Neuronal stem cell (in vitro differentiated cells): ENCODE measurements around the gene SSH3.

Experiments
- DNase-seq: peaks from one replicate; pipeline ENCODE4 v3.0.0-alpha.2; 2013; ENCODE audit warnings: low spot score
- H2AFZ ChIP-seq: one replicate; pipeline ENCODE4 v1.6.1; 2013; ENCODE audit warnings: mild to moderate bottlenecking, low read length, inconsistent platforms
- H2AK5ac ChIP-seq: 2 replicates; pipeline ENCODE4 v1.6.1; 2013; ENCODE audit warnings: low read depth, mild to moderate bottlenecking, inconsistent platforms, low read length, moderate library complexity, mixed read lengths
- H2BK120ac ChIP-seq: 2 replicates; pipeline ENCODE4 v1.6.1; 2013; ENCODE audit warnings: low read depth, mild to moderate bottlenecking, inconsistent platforms, low read length, moderate library complexity, mixed read lengths
- H2BK12ac ChIP-seq: one replicate; pipeline ENCODE4 v1.6.1; 2013; ENCODE audit warnings: low read length, inconsistent platforms
- H2BK15ac ChIP-seq: 2 replicates; pipeline ENCODE4 v1.6.1; 2013; ENCODE audit warnings: mild to moderate bottlenecking, low read length, inconsistent platforms, mixed read lengths
- H2BK5ac ChIP-seq: one replicate; pipeline ENCODE4 v1.6.1; 2013; ENCODE audit warnings: inconsistent platforms, mild to moderate bottlenecking, low read length, moderate library complexity
- H3K14ac ChIP-seq: one replicate; pipeline ENCODE4 v1.6.1; 2013; ENCODE audit warnings: low read length, inconsistent platforms
- H3K18ac ChIP-seq: 2 replicates; pipeline ENCODE4 v1.6.1; 2013; ENCODE audit warnings: low read length, inconsistent platforms
- H3K23ac ChIP-seq: 2 replicates; pipeline ENCODE4 v1.6.1; 2013; ENCODE audit warnings: low read depth, mild to moderate bottlenecking, mixed read lengths, low read length, inconsistent platforms; ENCODE audit not compliant: poor library complexity
- H3K27ac ChIP-seq: replicated peaks from 3 replicates; pipeline ENCODE4 v1.5.1; 2013; ENCODE audit warnings: low read length, inconsistent platforms
- H3K27me3 ChIP-seq, 3 experiments: 2 replicates each; pipeline ENCODE4 v1.6.1; 2013; ENCODE audit warnings: low read length in 3 of 3, mild to moderate bottlenecking in 2 of 3, inconsistent platforms in 1 of 3, low read depth in 1 of 3, mixed read lengths in 1 of 3, moderate library complexity in 1 of 3; ENCODE audit not compliant: control insufficient read depth in 3 of 3, insufficient read depth in 3 of 3
- H3K36me3 ChIP-seq, 2 donors: replicated peaks in 1 of 2; 2 replicates each; pipeline ENCODE4 v1.6.1; 2013; ENCODE audit warnings: low read length in 2 of 2; ENCODE audit not compliant: control insufficient read depth in 2 of 2, insufficient read depth in 2 of 2
- H3K4ac ChIP-seq: 2 replicates; pipeline ENCODE4 v1.6.1; 2013; ENCODE audit warnings: inconsistent platforms, mild to moderate bottlenecking, low read length, moderate library complexity
- H3K4me1 ChIP-seq, 2 donors: 1 replicate in 1 of 2; 2 replicates in 1 of 2; pipeline ENCODE4 v1.6.1; 2013; ENCODE audit warnings: low read length in 2 of 2, low read depth in 1 of 2; ENCODE audit not compliant: control insufficient read depth in 2 of 2, insufficient read depth in 1 of 2
- H3K4me2 ChIP-seq: one replicate; pipeline ENCODE4 v1.6.1; 2013; ENCODE audit warnings: mild to moderate bottlenecking, low read length, inconsistent platforms; ENCODE audit not compliant: insufficient read depth, poor library complexity, severe bottlenecking
- H3K4me3 ChIP-seq, 2 donors: 2 replicates each; pipeline ENCODE4 v1.5.1; 2013; ENCODE audit warnings: low read length in 2 of 2, mild to moderate bottlenecking in 2 of 2, inconsistent platforms in 1 of 2, moderate library complexity in 1 of 2
- H3K79me1 ChIP-seq: one replicate; pipeline ENCODE4 v1.6.1; 2013; ENCODE audit warnings: low read depth, mild to moderate bottlenecking, inconsistent platforms, low read length, moderate library complexity
- H3K9ac ChIP-seq: one replicate; pipeline ENCODE4 v1.6.1; 2013; ENCODE audit warnings: mild to moderate bottlenecking, low read depth, low read length, inconsistent platforms; ENCODE audit not compliant: poor library complexity
- H3K9me3 ChIP-seq, 2 donors: replicated peaks in 1 of 2; 2 replicates each; pipeline versions ENCODE3 to v1.6.1; 2013; ENCODE audit warnings: low read length in 2 of 2, mild to moderate bottlenecking in 2 of 2, inconsistent platforms in 1 of 2, low read depth in 1 of 2, mixed read lengths in 1 of 2, moderate library complexity in 1 of 2; ENCODE audit not compliant: control insufficient read depth in 2 of 2, insufficient read depth in 1 of 2
- H4K8ac ChIP-seq: one replicate; pipeline ENCODE4 v1.6.1; 2013; ENCODE audit warnings: low read depth, mild to moderate bottlenecking, inconsistent platforms, low read length, moderate library complexity
- H4K91ac ChIP-seq: one replicate; pipeline ENCODE4 v1.6.1; 2013; ENCODE audit warnings: low read length, low read depth, mild to moderate bottlenecking, inconsistent platforms; ENCODE audit not compliant: poor library complexity
- WGBS, 2 donors: extraction: QIAGEN DNeasy Blood & Tissue Kit; methylation state at CpG; one replicate each; pipeline ENCODE4 v1.1.7; 2013; ENCODE audit warnings: missing lambda C conversion rate in 2 of 2, mixed read lengths in 1 of 2; ENCODE audit not compliant: insufficient read length in 2 of 2, insufficient replicate concordance in 1 of 2; ENCODE audit errors: extremely low coverage in 2 of 2; 5-methylcytosine and 5-hydroxymethylcytosine counted together

Gene SSH3

DNA sequence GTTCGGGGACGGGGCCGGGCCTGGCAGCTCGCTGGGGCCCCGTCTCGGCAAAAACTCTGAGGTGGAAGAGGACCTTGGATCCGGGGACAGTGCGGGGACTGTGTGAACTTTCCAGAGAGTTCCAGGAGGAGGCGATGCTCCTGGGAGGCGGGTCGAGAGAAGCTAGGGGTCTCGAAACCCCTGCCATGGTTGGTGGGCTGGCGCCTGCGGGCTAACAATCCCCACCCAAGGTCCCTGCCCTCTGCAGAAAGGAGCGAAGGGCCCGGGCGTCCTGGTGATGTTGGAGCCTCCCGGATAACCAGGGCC is 41.7 kb upstream of the SSH3 start:
- H3K4me3 ChIP-seq = peak overlapping the region; percentile 48 to 69
- no peak overlapping the region for H3K9ac ChIP-seq
- no peak overlapping the region for H2BK5ac ChIP-seq
- no peak overlapping the region for H3K14ac ChIP-seq
- WGBS, 2 donors = no CpG with 5 or more reads among the region's 18 CpGs
- no peak overlapping the region for H2BK12ac ChIP-seq
- H3K4me2 ChIP-seq = peak overlapping the region; percentile 80
- H2AFZ ChIP-seq = peak overlapping the region; percentile 93
- H3K36me3 ChIP-seq = peaks cover 5 to 8% of the 10 kb centered on the region in 2 donors
- no peak overlapping the region for H3K4ac ChIP-seq
- peaks cover 0 to 22% (median 0%) of the 10 kb centered on the region in 3 experiments for H3K27me3 ChIP-seq
- no peak overlapping the region for H4K8ac ChIP-seq
- no peak overlapping the region for H3K18ac ChIP-seq
- H3K23ac ChIP-seq = no peak overlapping the region
- no peak overlapping the region for H2AK5ac ChIP-seq
- no peak overlapping the region for H4K91ac ChIP-seq
- no peak overlapping the region for H3K27ac ChIP-seq
- no peak overlapping the region for H2BK15ac ChIP-seq
- no peak for DNase-seq
- H2BK120ac ChIP-seq = no peak overlapping the region
- H3K79me1 ChIP-seq = no peaks in the 10 kb centered on the region
- H3K9me3 ChIP-seq = no peaks in the 10 kb centered on the region
- H3K4me1 ChIP-seq = peaks cover 1 to 9% of the 10 kb centered on the region in 2 donors

DNA sequence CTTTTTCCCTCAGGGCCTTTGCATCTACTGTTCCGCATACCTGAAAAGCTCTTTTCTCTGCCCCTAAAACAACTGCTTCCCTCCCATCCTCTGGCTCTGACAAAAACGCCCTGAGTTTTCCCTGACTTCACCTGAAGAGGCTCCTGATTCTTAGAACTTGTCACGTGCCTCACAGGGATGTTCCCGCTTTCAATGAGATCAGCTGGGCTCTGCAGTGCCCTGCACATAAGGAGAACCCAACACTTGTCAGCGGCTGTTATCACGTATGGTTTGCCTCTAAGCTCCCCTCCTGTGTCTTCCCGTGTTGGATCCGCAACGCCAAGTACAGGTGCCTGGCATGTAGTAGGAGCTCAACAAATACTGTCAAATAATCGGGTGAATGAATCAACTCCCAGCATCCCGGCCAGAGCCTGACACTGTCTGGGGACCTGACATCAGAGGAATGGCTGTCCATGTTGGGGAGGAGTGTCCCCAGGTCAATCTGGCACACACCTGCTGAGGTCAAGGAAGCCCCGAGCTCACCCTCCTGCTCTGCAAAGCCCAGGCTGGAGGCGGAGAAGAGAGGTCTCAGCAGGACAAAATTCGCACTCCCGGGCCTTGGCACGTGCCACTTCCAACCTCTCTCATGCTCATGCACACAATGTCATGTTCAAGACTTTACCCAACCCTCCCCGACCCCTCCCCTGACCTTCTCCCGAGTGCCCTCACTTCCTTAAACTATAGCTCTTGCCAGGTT is 41.2 kb upstream of the SSH3 start:
- peak overlapping the region; percentile 80 for H3K4me2 ChIP-seq
- H3K9me3 ChIP-seq = no peaks in the 10 kb centered on the region
- H3K27me3 ChIP-seq = peaks cover 0 to 22% (median 0%) of the 10 kb centered on the region in 3 experiments
- H3K79me1 ChIP-seq = no peaks in the 10 kb centered on the region
- no peak overlapping the region for H3K9ac ChIP-seq
- no peak overlapping the region for H2BK12ac ChIP-seq
- H2AK5ac ChIP-seq = no peak overlapping the region
- no peak overlapping the region for H3K27ac ChIP-seq
- no peak overlapping the region for H3K18ac ChIP-seq
- H4K8ac ChIP-seq = no peak overlapping the region
- no peak overlapping the region for H2BK120ac ChIP-seq
- no peak overlapping the region for H2BK15ac ChIP-seq
- peak overlapping the region; percentile 48 to 69 for H3K4me3 ChIP-seq
- no peak overlapping the region for H2BK5ac ChIP-seq
- H3K36me3 ChIP-seq = peaks cover 2% of the 10 kb centered on the region in 2 donors
- no peak overlapping the region for H3K14ac ChIP-seq
- H3K4ac ChIP-seq = no peak overlapping the region
- H3K23ac ChIP-seq = no peak overlapping the region
- H2AFZ ChIP-seq = peak overlapping the region; percentile 93
- no CpG with 5 or more reads among the region's 18 CpGs for WGBS, 2 donors
- DNase-seq = no peak
- no peak overlapping the region for H4K91ac ChIP-seq
- peaks cover 1 to 10% of the 10 kb centered on the region in 2 donors for H3K4me1 ChIP-seq

DNA sequence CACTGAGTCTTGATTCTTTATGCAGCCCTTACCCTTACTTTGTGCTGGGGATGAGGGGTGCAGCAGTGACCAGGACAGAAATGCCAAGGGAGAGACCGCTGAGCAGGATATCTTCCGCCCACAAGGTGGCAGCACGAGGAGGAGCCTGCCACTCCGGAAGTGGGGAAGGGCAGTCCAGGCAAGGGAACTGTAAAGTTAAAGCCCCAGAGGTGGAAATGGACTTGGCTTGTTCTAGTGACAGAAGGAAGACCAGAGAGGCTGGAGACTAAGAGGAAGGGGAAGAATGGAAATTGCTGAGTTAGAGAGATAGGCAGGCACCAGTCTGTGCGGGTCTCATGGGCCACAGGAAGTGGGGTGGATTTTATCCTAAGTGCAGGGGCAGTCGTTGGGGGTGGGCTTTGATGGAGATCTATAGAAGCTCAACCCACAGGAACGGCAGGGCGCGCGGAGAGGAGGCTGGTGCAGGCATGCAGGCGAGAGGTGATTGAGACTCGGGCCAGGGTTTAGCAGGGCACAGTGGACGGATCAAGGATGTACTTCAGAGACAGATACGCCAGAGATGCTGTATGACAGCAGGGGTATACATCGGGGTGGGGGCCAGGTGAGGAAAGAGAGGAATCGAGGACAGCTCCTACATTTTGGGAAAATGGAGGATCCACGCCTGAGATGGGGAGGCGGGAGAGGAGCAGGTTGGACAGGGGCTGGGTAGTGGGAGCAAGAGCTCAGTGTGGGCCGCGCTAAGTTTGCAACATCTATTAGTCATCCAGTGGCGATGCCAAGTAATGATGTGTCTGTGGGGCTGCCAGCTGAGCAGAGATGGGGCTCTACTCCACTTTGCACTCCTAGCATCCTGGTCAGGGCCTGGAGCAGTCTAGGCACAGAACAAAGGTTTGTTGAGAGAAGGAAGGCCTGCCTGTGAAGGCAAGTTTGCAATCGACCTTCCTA is 40.3 kb upstream of the SSH3 start:
- Histone ChIP-seq H4K8ac (no peak overlapping the region), H3K9me3 (no peaks in the 10 kb centered on the region), H3K14ac (no peak overlapping the region), H3K23ac (no peak overlapping the region), H3K4me2 (peak overlapping the region; percentile 2), H2AFZ (peak overlapping the region; percentile 93), H3K4me3 (no peak overlapping the region), H3K4ac (no peak overlapping the region), H2BK12ac (no peak overlapping the region), H2BK15ac (no peak overlapping the region), H3K4me1 (peaks cover 7 to 15% of the 10 kb centered on the region in 2 donors), H3K9ac (no peak overlapping the region), H3K18ac (no peak overlapping the region), H4K91ac (no peak overlapping the region), H3K27me3 (peaks cover 0 to 20% (median 0%) of the 10 kb centered on the region in 3 experiments), H2BK120ac (no peak overlapping the region), H2AK5ac (peak overlapping the region; percentile 15), H3K36me3 (peaks cover 2 to 5% of the 10 kb centered on the region in 2 donors), H3K27ac (no peak overlapping the region), H3K79me1 (peaks cover 7% of the 10 kb centered on the region), H2BK5ac (no peak overlapping the region)
- no CpG with 5 or more reads among the region's 22 CpGs for WGBS, 2 donors
- no peak for DNase-seq

DNA sequence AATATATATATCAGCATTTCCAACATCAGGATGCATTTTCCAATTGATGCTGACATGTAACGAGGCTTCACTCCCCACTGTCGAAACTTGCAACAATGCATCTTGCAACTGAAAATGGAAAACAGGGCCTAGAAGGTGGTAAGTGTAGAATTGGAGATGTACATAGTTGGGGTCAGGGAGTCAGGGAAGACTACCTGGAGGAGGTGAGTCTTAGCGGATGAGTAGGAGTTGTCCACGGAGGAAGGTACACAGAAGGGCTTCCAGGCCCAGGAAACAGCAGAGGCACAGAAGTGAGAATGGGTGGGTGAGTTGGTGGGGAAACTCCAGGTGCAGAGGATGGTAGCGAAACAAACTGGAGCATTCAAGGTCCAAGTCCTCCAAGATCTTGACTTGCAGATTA is 39.1 kb upstream of the SSH3 start:
- H3K79me1 ChIP-seq = peaks cover 13% of the 10 kb centered on the region
- DNase-seq = no peak
- no peak overlapping the region for H2BK5ac ChIP-seq
- H3K4me2 ChIP-seq = no peak overlapping the region
- H4K8ac ChIP-seq = no peak overlapping the region
- H4K91ac ChIP-seq = no peak overlapping the region
- peaks cover 8 to 25% of the 10 kb centered on the region in 2 donors for H3K4me1 ChIP-seq
- H3K27me3 ChIP-seq = peaks cover 0 to 20% (median 0%) of the 10 kb centered on the region in 3 experiments
- H3K18ac ChIP-seq = no peak overlapping the region
- no peak overlapping the region for H3K27ac ChIP-seq
- H3K9me3 ChIP-seq = no peaks in the 10 kb centered on the region
- no peak overlapping the region for H3K4me3 ChIP-seq
- no peak overlapping the region for H2BK120ac ChIP-seq
- no peak overlapping the region for H2AFZ ChIP-seq
- H2BK12ac ChIP-seq = no peak overlapping the region
- H3K23ac ChIP-seq = no peak overlapping the region
- no peak overlapping the region for H3K14ac ChIP-seq
- H2BK15ac ChIP-seq = no peak overlapping the region
- no CpG with 5 or more reads among the region's 5 CpGs for WGBS, 2 donors
- no peak overlapping the region for H3K9ac ChIP-seq
- no peak overlapping the region for H2AK5ac ChIP-seq
- H3K36me3 ChIP-seq = peaks cover 5 to 17% of the 10 kb centered on the region in 2 donors
- H3K4ac ChIP-seq = no peak overlapping the region
